Measurements from ENCODE around the gene ATP12A. TPM values are rescaled to one million over a fixed set of nuclear protein-coding genes. Genes with fewer than 3 reads are reported as not detected.

Gene ATP12A
- total RNA-seq, 1 donor from 2014 or later: not detected

DNA sequence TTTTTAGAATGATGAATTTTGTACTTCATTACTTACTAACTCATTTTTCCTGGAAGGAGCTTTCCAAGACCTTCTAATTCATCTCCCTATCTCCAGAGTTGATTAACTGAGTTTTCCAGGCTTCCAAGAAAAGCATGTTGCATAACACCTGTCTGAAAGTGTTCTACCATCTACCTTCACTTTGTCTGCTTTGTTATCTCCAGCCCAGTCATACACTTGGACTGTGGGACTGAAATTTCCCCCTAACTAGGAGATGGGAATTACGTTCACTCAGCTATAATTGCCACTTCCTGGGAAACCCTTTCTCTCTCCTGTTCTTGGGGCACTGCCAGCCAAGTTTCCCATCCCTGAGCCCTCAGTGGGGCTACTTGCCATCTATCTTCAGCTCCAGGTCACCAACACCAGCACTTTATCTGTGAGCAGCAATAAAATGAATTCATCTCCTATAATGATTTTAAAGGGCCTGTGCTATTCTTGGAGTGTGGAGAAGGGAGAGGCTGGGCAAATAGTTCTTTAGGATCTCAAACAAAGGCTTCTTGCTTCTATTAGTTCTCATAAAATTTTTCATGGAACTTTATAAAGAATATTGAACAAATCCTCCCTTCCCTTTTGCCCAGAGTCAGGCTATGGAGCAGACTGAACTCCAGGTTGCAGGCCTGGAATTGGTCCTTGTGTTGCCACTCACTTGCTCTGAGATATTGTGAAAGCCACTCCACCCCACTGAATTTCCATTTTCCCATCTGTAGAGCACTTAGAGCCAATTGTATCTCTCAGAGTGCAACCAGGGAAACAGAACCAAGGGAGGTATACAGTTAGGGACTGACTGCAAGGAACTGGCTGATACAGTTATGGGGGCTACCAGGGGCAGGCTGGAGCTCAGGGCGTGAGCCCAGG lies 17.8 kb upstream of the ATP12A start:
- no peak overlapping the region for H3K4me3 ChIP-seq
- no peaks in the 10 kb centered on the region for H3K27me3 ChIP-seq
- DNase-seq (ENCODE audit: extremely low spot score in 2 of 2): no peak
- no peaks in the 10 kb centered on the region for H3K4me1 ChIP-seq
- intact Hi-C loops (cut with DNase I): no loop called here
- H3K9me3 ChIP-seq: no peaks in the 10 kb centered on the region
- H3K36me3 ChIP-seq: no peaks in the 10 kb centered on the region
- TF ChIP-seq, protein P1, sequence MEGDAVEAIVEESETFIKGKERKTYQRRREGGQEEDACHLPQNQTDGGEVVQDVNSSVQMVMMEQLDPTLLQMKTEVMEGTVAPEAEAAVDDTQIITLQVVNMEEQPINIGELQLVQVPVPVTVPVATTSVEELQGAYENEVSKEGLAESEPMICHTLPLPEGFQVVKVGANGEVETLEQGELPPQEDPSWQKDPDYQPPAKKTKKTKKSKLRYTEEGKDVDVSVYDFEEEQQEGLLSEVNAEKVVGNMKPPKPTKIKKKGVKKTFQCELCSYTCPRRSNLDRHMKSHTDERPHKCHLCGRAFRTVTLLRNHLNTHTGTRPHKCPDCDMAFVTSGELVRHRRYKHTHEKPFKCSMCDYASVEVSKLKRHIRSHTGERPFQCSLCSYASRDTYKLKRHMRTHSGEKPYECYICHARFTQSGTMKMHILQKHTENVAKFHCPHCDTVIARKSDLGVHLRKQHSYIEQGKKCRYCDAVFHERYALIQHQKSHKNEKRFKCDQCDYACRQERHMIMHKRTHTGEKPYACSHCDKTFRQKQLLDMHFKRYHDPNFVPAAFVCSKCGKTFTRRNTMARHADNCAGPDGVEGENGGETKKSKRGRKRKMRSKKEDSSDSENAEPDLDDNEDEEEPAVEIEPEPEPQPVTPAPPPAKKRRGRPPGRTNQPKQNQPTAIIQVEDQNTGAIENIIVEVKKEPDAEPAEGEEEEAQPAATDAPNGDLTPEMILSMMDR (IDR thresholded peaks at IDR 0.05): no peak
- no peak for TF ChIP-seq POLR2AphosphoS5 (IDR thresholded peaks at IDR 0.05; ENCODE audit: insufficient read depth in 1 of 2, low read depth in 1 of 2)
- no peak for TF ChIP-seq POLR2A (IDR thresholded peaks at IDR 0.05)
- H3K27ac ChIP-seq: no peak overlapping the region

DNA sequence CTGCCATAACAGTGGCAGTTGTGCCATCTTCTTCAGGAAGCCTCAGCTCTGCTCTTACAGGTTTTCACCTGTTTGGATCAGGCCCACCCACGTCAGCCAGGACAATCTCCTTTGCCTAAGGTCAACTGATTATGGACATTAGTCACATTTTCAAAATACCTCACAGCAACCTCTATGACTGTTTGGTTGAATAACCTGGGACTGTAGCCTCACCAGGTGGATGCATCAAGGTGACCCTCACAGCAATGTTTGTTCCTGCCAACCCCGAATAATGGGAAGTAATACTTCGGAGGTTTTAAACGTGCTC lies 17.2 kb upstream of the ATP12A start:
- H3K4me1 ChIP-seq: no peaks in the 10 kb centered on the region
- H3K36me3 ChIP-seq: no peaks in the 10 kb centered on the region
- no peak overlapping the region for H3K4me3 ChIP-seq
- no peak overlapping the region for H3K27ac ChIP-seq
- no peak for TF ChIP-seq POLR2A (IDR thresholded peaks at IDR 0.05)
- TF ChIP-seq POLR2AphosphoS5 (IDR thresholded peaks at IDR 0.05; ENCODE audit: insufficient read depth in 1 of 2, low read depth in 1 of 2): no peak
- no peak for DNase-seq (ENCODE audit: extremely low spot score in 2 of 2)
- intact Hi-C loops (cut with DNase I): no loop called here
- no peaks in the 10 kb centered on the region for H3K27me3 ChIP-seq
- H3K9me3 ChIP-seq: no peaks in the 10 kb centered on the region

DNA sequence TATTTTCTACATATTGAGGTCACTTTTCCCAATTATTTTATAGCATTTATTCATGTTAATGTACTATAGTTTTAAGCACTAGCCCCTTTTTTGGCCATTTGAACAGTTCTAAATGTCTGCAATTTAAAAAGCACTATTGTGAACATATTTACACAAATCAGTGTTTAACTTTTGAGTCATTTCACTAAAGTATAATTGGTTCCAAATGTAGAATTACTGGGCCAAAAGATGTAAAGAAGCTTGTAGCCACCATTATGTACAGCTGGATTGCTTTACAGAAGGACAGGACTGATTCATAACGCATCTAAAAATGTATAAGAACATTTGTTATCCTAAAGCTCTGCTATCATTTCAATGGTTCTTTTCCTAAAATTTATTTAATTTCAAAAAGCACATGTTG lies 16.6 kb upstream of the ATP12A start:
- H3K36me3 ChIP-seq: no peaks in the 10 kb centered on the region
- no peaks in the 10 kb centered on the region for H3K9me3 ChIP-seq
- no peak overlapping the region for H3K4me3 ChIP-seq
- H3K27ac ChIP-seq: no peak overlapping the region
- no peak for TF ChIP-seq POLR2A (IDR thresholded peaks at IDR 0.05)
- no peak for TF ChIP-seq POLR2AphosphoS5 (IDR thresholded peaks at IDR 0.05; ENCODE audit: insufficient read depth in 1 of 2, low read depth in 1 of 2)
- TF ChIP-seq, protein P1 (IDR thresholded peaks at IDR 0.05): no peak
- no peak for DNase-seq (ENCODE audit: extremely low spot score in 2 of 2)
- intact Hi-C loops (cut with DNase I): no loop called here
- no peaks in the 10 kb centered on the region for H3K4me1 ChIP-seq
- no peaks in the 10 kb centered on the region for H3K27me3 ChIP-seq

DNA sequence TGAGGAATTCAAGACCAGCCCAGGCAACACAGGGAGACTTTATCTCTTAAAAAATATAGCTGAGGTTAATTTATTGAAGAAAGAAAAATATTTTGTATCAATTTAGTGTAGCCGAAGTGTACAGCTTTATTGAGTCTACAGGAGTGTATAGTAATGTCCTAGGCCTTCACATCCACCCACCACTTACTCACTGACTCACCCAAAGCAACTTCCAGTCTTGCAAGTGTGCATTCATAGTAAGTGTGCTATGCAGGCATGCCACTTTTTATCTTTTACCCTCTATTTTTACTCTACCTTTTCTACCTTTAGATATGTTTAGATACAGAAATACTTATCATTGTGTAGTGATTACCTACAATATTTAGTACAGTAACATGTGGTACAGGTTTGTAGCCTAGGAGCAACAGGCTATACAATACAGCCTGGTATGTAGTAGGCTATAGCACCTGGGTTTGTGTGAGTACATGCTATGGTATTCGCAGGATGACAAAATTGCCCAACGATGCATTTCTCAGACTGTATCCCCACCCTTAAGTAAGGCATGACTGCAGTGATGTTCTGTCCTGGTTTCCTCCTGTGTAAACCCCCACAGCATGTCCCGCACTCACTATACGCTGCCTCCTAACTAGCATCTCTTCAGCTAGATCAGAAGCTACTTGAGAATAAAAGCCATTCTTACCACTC lies 15.3 kb upstream of the ATP12A start:
- Histone ChIP-seq H3K4me1 (no peaks in the 10 kb centered on the region), H3K27me3 (no peaks in the 10 kb centered on the region), H3K4me3 (no peak overlapping the region), H3K9me3 (no peaks in the 10 kb centered on the region), H3K27ac (no peak overlapping the region), H3K36me3 (no peaks in the 10 kb centered on the region)
- DNase-seq (ENCODE audit: extremely low spot score in 2 of 2): no peak
- TF ChIP-seq POLR2AphosphoS5 (IDR thresholded peaks at IDR 0.05; ENCODE audit: insufficient read depth in 1 of 2, low read depth in 1 of 2) (no peak), POLR2A (IDR thresholded peaks at IDR 0.05) (no peak)
- TF ChIP-seq, protein P1 (IDR thresholded peaks at IDR 0.05): no peak
- intact Hi-C loops (cut with DNase I): no loop called here

DNA sequence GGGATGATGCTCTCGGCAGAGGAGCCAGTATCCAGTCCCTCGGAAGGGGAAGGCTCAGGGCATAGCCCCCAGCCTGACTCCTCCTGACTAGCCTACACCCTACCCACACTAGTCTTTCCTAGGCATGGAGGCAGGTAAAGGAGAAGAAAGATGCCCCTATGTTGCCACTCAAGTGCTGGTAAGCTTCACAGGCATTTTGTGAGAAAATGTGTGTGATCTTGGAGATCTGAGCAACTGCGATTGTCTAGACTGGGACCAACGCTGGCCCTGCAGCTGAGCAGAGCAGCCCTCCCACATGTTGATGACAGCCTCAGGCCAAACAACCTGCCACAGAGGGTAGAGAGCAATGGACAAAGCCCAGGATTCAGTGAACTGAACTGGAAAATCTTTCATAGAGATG lies 11.7 kb upstream of the ATP12A start:
- Histone ChIP-seq H3K27me3 (no peaks in the 10 kb centered on the region), H3K4me1 (peaks cover 6% of the 10 kb centered on the region), H3K27ac (no peak overlapping the region), H3K9me3 (no peaks in the 10 kb centered on the region), H3K36me3 (no peaks in the 10 kb centered on the region), H3K4me3 (no peak overlapping the region)
- TF ChIP-seq, protein P1 (IDR thresholded peaks at IDR 0.05): no peak
- TF ChIP-seq POLR2AphosphoS5 (IDR thresholded peaks at IDR 0.05; ENCODE audit: insufficient read depth in 1 of 2, low read depth in 1 of 2): no peak
- intact Hi-C loops (cut with DNase I): no loop called here
- DNase-seq (ENCODE audit: extremely low spot score in 2 of 2): no peak

Measured in vagina (tissue), 2 donors.